ENCODE measurements around the gene ZNF438.

Gene ZNF438

DNA sequence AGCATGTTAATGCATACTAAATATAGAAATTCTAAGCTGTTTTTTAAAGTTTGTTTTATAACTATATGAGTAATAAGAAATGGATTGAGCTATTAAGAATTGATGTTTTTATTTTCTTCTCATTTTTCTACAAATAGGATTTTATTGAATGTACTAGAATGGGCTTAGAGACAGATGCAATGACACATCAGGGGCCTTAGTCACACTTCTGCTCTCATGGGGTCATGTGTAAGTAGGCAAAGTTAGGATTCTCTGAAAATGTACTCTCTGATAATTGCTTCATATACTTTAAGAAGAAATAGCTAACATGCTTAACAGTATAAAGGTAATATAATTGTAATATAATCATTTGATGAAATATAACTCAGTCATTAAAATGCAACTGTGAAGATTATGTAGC, 154.6 kb downstream of the ZNF438 start:
- no peak for DNase-seq

DNA sequence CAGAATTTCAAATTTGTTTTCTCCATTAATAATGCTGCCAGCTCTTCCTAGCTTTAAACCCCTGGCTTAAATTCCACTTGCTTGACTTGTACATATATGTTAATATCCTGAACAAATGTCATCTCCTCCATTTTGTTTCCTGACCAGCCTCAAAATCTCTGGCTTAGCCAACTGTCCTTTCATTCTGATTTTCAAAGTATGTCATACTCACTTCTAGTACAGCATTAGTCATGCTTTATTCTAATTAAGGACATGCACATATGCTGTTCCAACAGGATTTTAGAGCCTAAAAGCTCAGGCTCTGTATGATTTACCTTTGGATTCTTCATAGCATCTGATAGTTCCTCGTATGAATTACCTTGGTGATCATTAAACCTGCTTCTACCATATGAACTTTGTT, 158.3 kb downstream of the ZNF438 start:
- DNase-seq, result no peak

DNA sequence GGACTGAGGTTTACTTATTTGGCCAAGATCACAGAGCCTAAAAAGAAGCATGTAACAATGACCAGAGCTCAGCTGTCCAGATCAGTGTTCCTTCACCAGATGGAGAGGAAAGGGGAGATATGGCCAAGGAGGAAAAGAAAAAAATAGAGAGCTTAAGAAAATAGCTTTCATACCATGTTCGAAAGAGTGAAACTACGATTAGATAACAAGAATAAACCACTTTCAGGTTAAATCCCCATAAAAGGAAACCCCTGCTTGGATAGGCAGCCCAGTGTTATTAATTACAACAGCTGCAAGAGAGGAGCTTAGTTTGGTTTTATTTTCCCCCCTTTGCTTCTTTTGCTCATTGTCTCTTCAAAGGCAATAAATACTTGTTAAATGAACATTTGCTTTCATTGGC, 160.8 kb downstream of the ZNF438 start:
- DNase-seq, result no peak

DNA sequence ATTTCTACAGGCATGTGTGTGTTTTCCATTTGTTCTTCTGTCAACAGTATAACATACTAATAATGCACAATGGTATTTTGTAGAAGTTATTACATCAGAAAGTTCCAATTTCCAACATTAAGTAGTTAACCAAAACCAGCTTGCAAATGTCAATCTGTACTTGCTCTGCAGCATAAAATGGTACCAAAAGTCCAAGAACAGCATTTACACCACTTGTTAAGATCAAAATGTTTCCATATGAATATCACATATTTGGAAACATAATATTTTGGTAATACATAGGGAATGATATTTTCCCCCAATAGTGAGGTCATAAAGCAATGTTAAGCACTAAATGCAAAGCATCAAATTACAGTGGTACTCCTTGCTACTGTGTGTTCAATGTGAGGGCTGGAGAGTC, 162.1 kb downstream of the ZNF438 start:
- no peak for DNase-seq

DNA sequence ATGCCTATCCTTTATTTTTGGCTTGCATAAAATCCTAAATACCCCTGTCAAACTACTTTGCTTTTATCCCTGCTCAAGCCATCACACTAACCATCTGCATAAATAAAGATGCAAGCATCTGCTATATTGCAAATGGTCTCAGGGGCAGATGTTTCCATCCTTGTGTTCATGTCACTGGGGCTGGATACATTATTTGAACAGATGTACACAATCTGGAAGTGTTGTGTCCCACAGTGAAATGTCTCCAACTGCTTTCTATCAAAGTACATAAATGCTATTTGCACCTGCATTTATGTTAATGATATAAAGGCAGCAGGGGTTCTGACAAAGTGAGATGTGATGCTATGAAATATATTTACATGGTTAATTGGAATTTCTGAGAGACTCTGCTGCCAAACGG, 163.1 kb downstream of the ZNF438 start:
- DNase-seq, result no peak

DNA sequence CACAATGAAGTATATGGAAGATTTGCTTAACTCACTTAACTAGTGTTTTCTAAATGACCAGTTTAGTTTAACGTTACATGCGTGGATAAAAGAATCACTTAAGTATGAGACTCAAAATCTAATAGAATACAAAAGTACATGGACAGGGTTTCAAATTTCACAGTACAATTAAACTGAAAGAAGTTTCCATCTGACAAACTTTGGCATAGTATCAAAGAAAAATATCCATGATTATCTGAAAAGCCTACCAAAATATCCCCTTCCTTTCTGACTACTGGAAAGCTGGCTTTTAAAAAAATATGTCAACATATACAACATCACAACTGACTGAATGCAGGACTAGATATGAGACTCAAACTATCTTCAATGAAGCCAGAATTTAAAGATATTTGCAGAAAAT, 164.8 kb downstream of the ZNF438 start:
- DNase-seq, result no peak

DNA sequence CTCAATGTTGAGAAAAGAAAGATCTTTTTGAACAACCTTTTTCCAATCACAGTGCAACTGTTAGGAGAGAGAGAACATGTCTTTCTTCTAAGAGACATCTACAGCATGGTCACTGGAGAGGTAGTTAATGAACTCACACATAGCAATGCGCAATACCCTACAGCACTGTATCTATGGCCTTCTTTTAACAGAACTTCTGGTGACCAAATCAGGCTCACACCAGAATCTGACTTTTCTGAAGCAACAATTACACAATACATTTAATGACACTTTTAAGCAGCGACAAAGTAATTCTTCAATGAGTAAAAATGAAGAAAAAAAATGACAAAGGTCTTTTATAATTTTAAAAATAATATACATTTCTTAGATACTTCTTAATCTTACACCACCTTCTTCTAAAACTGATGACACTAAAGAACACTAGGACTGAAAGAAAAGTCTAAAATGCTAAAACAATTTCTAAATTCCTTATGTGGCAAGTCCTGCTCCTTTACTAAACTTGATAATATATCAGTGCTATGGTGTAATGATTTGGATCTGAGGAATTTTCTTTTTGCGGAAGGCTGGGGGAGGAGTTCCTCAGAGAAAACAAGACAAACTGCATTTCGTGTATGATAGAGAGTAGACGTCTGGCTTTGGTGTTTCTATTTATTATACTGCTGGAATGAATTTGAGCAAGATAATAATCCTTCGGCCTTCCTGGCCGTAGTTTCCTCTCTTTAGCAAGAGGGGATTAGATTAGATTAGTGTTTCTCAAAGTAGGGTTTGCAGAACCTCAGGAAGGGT, 166.3 kb downstream of the ZNF438 start:
- DNase-seq, result no peak

DNA sequence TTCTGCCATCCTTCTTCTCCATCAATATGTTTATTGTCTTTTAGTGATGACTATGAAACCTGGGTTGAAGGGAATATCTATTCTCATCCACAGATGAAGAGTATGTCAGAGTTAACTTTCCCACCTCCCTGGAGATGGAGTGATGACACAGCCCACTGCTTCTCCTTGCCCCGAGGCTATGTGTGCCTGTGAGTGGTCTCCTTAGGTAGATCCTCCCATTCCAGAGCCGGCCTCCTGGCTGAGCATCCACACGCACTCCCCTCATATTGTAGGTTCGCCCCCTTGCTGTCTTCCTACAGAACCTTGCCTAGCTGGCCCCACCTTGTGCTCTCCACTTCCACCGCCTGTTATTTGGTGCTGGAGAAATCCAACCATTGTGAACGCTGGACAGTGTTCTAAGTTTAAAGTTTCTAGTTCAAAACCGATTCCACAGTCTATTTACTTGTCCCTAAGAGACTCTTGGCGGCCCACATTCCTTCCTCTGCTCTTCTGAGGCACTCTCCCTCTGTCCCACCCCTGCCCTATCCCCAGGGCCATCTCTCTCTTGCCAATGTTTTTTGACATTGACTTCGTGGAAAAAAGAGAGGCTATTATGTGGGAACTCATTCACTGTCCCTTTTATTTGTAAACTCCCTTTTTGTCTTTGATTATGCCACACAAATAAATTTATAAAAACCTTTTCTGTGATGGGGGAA, 168.0 kb downstream of the ZNF438 start:
- no peak for DNase-seq

DNA sequence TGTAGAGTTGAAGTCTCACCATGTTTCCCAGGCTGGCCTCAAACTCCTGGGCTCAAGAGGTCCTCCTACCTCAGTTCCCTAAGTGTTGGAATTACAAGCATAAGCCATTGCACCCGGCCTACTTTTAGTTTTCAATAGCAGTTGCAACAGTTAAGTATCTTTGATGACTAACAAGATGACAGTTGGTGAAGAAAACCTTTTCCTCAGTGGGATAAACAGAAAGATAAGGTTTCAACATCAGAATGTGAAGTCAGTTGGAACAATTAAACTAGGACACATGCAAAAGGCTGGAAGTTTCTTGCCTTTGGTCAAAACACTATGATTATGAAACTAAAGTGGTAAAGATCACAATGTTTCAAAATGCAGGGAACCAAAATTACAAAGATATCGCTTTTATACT, 169.2 kb downstream of the ZNF438 start:
- no peak for DNase-seq

DNA sequence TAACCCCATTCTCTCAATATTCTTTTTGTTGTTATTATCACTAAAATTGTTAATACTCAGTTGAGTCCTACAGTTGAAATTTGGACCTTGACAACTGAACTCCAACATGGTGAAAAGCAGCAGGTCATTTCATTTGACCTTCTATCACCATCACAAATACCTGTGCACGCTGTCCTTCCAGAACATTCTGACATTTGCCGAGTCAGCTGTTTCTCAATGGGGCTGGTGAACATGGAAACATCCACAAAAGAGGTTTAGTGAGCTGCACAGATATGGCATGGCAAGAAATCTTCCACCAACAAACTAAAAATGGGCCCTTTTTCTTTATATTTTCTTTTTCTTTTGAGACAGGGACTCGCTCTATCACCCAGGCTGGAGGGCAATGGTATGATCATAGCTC, 169.7 kb downstream of the ZNF438 start:
- DNase-seq, result no peak

DNA sequence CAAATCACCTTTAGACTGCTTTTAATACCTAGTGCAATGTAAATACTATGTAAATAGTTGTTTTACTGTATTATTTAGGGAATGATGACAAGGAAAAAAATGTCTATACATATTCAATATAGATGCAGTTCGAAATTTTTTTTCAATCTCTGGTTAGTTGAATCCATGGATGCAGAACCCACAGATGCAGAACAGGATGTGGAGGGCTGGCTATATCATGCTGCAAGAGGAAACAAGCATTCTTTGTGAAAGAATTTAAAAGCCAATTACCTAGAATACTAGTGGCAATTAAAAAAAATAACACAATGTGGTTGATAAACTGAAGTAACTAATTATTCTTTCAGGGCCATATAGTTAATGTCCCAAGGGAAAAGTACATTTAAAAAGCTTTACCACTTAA, 170.4 kb downstream of the ZNF438 start:
- DNase-seq, result no peak

DNA sequence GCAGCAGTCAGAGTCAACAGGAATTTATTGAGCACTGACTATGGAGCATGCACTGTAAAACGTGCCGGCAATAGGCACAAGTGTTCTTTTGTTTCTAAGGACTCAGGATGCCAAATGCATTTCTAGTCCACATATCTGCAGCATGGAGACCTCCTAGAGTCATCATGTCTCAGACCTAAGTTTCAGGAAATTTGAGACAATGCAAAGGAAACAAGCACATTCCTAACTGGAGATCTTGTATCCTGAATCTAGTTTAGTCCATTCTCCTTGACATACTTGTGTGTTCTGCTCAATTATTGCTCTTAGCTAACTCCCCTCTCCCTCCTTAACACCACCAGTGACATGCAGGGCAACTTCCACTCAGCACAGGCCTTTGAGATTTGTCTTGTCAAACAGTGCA, 173.2 kb downstream of the ZNF438 start:
- no peak for DNase-seq

DNA sequence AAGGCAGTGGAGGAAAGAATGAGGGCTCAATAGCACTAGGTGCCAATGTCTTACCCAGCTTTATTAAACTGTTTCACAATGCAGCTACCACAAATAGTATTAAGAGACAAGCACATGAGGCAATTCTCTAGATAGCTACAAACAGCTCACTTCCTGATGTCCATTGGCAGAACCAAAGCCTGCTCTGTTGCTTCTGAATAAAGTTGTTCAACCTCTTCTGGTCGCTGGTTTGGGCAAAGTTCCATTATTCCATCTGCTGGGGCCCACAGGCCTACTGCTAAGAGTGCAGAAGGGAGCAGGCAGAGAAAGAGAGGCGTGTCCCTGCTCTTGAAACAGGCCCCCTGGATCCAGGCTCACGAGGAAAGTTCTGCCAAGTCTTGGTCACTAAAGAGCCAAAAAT, 173.9 kb downstream of the ZNF438 start:
- no peak for DNase-seq

DNA sequence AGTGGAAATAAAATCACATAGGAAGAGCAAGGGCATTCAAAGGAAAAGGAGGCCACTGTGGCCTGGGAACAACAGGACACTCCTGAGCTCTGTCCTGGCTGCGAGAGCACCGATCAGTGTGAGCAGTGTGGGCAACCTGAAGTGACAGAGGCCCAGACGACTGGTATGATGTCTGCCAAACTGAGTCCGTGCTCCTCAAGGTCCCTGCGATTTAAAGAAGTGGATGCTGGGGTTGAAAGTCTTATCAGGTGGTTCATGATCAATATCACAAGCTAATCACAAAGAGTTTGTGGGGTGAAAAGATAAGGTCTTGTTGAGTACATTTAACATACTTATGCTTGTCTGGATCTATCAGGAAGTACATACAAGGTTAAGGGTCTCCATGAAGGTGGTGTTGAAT, 176.5 kb downstream of the ZNF438 start:
- DNase-seq, result no peak

DNA sequence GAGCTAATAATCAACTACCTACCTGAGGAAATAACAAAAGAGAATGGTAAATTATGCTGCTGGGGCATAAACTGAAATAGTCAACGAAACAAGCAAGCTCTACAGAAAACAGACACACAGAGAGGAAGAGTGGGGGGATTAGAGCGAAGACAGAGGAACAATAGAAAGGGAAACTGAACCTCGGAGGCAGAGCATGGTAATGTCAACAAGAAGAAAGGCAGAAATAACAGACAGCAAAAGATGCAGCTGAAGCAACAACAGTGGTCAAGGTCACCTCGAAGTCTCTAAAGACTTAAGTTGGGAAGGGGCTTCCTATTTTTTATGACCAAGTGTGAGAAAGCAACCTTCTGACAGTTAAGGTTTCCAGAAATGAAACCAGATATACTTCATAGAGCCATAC, 177.0 kb downstream of the ZNF438 start:
- DNase-seq, result no peak

DNA sequence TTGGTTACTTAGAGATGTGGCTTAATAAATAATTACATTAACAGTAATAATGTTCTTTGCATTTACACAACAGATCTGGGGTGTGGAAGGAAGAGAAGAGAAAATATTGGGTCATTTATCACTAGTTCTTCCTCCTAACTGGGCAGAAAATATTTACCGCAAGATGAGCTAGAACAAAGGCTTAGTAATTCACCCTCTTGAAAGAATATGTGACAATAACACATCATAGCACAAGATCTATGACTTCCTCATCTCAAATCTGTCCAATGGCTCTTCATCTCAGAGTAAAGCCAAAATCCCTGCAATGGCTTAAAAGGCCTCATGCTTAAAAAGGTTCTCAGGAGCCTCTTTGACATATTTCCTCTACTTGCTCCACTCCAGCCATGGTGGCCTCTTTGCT, 178.6 kb downstream of the ZNF438 start:
- DNase-seq, result no peak

DNA sequence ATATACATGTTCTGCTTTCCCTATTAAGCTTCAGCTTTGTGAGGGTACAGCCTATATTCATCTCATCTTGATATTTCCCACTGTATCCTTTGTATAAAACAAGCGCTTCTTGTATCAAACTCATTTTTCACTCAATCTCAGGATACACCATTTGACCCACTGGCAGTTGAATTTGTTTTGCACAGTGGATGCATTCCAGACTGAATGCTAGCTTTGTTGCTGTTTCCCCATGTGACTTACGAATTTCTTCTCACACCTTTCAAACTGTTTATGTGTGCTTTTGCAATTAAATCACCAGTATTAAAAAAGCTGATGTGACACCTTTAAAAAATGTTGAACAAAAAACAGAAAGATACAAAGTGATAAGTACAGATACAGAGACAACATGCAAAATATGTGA, 180.9 kb downstream of the ZNF438 start:
- DNase-seq, result no peak

DNA sequence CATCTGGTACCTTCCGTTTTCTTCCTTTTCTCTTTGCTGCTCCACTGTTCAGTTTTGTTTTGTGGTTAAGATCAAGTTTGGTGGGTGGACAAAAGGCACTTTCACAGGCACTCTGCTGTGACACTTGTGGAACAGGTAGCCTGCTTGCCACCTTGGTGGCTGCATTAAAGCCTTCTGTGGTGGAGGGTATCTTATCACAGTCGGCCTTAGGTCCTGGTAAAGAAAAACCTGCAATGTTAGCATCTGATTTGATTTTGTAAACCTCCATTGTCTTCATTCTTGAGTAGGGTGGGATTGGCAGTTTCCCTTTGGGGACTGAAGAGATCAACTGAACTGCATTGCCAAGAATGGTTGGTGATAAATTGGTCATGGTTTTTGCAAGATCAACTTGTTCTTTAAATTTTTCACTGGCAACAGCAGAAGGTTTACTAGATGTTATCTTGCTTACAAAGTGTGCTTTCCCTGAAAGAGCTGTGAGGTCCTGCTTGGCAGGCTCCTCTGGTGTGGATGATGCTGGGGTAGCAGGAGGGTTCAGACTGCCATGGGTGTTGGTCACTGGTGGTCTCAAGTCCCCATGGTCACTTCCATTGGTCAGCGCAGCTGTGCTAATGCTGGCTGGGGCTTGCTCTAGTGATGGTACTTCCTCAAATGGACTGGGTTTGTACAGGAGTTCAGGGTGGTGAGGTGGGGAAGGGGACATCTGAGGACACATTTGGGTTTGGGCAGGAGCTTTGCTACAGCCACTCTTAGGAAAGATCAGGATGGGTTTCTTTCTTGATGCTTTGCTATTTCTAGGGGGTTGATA, 182.2 kb downstream of the ZNF438 start:
- DNase-seq, result no peak

DNA sequence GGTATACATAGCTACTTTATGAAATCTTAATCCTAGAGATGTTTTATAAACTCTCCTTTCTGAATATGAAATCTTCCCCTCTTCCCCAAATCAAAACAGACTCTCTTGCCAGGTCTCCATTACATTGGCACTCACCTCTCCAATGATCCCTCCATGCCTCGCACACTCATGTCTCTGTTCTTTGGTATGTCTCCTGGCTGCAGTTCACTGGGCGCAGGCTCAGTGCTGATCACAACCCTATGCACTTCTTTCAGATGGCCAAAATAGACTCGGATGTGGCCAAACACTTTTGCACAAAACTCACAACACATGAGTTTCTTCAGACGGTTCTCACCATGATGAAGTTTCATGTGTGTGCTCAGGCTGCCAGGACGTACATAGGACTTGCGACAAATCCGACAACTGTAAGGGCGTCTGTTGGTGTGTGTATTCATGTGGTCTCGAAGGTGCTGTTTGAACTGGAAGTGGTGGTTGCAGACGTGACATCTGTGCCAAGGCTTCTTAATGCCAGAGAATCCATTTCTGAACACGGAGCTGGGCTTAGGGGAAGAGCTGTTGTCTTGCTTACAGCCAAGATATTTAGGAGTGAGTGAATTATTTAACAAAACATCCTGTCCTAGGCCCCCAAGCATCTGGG, 183.2 kb downstream of the ZNF438 start:
- peak in 3 of 6 experiments; percentile 31 to 52 (median 37) for DNase-seq

DNA sequence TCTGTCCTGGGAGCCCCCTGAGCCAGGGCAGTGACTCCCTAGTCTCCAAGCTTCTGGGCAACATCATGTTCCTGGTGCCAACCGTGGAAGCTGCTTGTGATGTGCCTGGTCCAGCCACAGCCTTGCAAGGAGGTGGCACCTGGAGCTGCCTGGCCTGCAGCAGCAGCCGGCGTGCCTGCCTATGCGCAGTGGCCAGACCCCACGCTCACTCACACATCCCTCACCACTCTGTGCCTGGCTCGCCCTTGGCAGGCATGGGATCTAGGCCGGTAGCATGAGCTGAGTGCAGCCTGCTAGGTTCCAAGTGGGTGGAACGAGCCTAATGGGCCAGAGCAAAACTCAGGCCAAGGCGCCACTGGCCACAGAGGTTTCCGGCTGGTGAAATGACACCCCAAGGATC, 184.0 kb downstream of the ZNF438 start:
- no peak for DNase-seq

DNA sequence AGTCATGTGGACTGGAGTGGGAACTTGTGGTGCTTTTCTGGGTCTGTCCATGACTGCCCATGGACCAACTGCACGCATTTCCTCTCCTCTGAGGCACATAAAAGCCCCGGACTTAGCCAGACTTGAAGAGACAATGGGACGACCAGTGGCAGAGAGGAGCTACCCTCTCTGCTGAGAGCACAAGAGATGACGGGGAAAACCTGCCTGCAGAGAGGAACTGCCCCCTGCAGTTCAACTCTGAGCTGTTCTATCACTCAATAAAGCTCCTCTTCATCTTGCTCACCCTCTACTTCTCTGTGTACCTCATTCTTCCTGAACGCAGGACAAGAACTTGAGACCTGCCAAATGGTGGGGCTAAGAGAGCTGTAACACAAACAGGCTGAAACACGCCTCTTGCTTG, 184.5 kb downstream of the ZNF438 start:
- no peak for DNase-seq

DNA sequence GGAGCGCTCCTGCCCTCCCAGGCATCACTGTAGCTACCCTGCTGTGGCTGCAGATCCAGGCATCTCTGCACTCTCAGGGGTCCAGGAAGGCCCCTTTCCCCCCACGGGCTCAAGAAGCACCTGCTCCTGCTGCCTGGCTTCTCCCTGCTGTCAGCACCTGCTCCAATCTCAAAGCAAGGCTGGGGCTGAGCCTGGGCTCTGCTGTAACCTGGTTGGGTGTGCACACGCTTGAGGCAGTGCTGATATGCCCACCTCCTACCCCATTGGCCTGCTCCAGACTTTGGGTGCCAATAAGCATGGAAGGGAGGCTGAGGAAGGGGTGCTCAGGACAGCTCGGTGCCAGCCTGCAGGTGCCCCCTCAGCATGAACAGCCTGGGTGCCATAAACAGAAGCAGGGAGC, 185.0 kb downstream of the ZNF438 start:
- DNase-seq, result no peak

DNA sequence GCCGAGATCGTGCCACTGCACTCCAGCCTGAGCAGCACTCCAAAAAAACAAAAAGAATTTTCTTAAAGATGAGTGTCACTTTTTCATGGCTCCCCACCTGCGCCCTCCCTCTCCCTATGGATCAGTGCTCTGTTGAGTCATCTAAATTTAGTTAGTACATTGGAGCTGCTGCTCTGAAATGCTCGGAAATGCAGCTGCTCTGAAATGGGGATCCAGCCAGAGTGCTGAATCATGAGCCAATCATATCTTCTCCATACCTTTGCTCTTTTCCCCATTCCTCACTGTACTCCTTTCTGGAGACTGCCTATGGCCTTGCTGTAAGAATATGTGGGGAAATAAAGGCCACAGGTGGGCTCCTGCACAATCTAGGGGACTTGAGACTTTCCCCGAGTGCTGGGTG, 188.8 kb downstream of the ZNF438 start:
- no peak for DNase-seq
